Endodermal cell (in vitro differentiated cells): ENCODE data around the gene ELL2. TPM values are rescaled to one million over a fixed set of nuclear protein-coding genes. Genes with fewer than 3 reads are reported as not detected.

Experiments
- DNase-seq: peaks from one replicate; pipeline ENCODE4 v3.0.0-alpha.2; 2017
- H3K27ac ChIP-seq: 2 replicates; pipeline ENCODE4 v1.5.1; 2013; ENCODE audit warnings: mild to moderate bottlenecking, low read depth, low read length, moderate library complexity
- H3K27me3 ChIP-seq: 2 replicates; pipeline ENCODE4 v1.6.1; 2013; ENCODE audit warnings: mild to moderate bottlenecking, low read length, moderate library complexity; ENCODE audit not compliant: insufficient read depth, control insufficient read depth, poor library complexity, severe bottlenecking
- H3K36me3 ChIP-seq: 2 replicates; pipeline ENCODE4 v1.7.0; 2013; ENCODE audit warnings: mild to moderate bottlenecking, low read length, moderate library complexity; ENCODE audit not compliant: control insufficient read depth, insufficient read depth
- H3K4me1 ChIP-seq: one replicate; pipeline ENCODE4 v1.7.0; 2013; ENCODE audit warnings: low read length; ENCODE audit not compliant: control insufficient read depth, insufficient read depth
- H3K4me3 ChIP-seq: 2 replicates; pipeline ENCODE4 v1.5.1; 2013; ENCODE audit warnings: mild to moderate bottlenecking, low read length, moderate library complexity
- H3K9ac ChIP-seq: 2 replicates; pipeline ENCODE4 v1.6.1; 2013; ENCODE audit warnings: mild to moderate bottlenecking, low read length, moderate library complexity; ENCODE audit not compliant: poor library complexity, severe bottlenecking; ENCODE audit errors: extremely low read depth
- H3K9me3 ChIP-seq: 2 replicates; pipeline ENCODE4 v1.6.1; 2013; ENCODE audit warnings: mild to moderate bottlenecking, low read length, moderate library complexity; ENCODE audit not compliant: control insufficient read depth
- H3K27ac Mint-ChIP-seq: 2 replicates; pipeline ENCODE4 v1.8.0; 2020; ENCODE audit warnings: mixed read lengths
- H3K27me3 Mint-ChIP-seq: 2 replicates; pipeline ENCODE4 v1.8.0; 2021; ENCODE audit warnings: mild to moderate bottlenecking, mixed read lengths; ENCODE audit not compliant: insufficient read depth
- H3K36me3 Mint-ChIP-seq: 2 replicates; pipeline ENCODE4 v1.8.0; 2020; ENCODE audit warnings: low read depth, mixed read lengths
- H3K4me1 Mint-ChIP-seq: 2 replicates; pipeline ENCODE4 v1.8.0; 2020; ENCODE audit warnings: mixed read lengths
- H3K4me3 Mint-ChIP-seq: 2 replicates; pipeline ENCODE4 v1.8.0; 2020; ENCODE audit warnings: mild to moderate bottlenecking, moderate library complexity, mixed read lengths
- H3K9me3 Mint-ChIP-seq: 2 replicates; pipeline ENCODE4 v1.8.0; 2020; ENCODE audit warnings: mild to moderate bottlenecking, mixed read lengths
- CTCF ChIP-seq: fragments of 200-600 bp; sonication (generic); conservative IDR thresholded peaks from 2 replicates; pipeline ENCODE4 v1.5.0; 2021; ENCODE audit warnings: antibody characterized with exemption, mild to moderate bottlenecking
- WGBS, 2 experiments: methylation state at CpG; one replicate each; pipeline versions ENCODE4 v1.1.5 to v1.1.7; 2013; ENCODE audit warnings: missing lambda C conversion rate in 2 of 2, mixed read lengths in 1 of 2; ENCODE audit not compliant: insufficient coverage in 1 of 2, insufficient read length in 1 of 2; 5-methylcytosine and 5-hydroxymethylcytosine counted together
- total RNA-seq, 2 donors: library from RNA; stranded (reverse); fragmentation: NEBNext Ultra II Directional in 1 of 2; extraction: Animal tissue kit (Norgen Biotek cat#: 25700) in 1 of 2; gene quantifications; 2 replicates in 1 of 2; 3 replicates in 1 of 2; pipeline ENCODE4 v1.2.1, GENCODE V29; 2021

ELL2 gene
- total RNA-seq, 2 donors from 2014 or later = 28.6 to 44.1 TPM

GRCh38 chr5:95864456-95864855 is 97.2 kb downstream of the ELL2 start:
- peaks cover 20% of the 10 kb centered on the region for H3K4me1 ChIP-seq
- peak overlapping the region; percentile 20 for H3K4me3 ChIP-seq
- Mint-ChIP-seq H3K4me3 (no peak overlapping the region), H3K4me1 (peaks cover 48% of the 10 kb centered on the region), H3K36me3 (no peaks in the 10 kb centered on the region), H3K27me3 (no peaks in the 10 kb centered on the region), H3K27ac (no peak overlapping the region), H3K9me3 (no peaks in the 10 kb centered on the region)
- no peak for TF ChIP-seq CTCF
- no peaks in the 10 kb centered on the region for H3K9me3 ChIP-seq
- H3K36me3 ChIP-seq = no peaks in the 10 kb centered on the region
- no peak overlapping the region for H3K27ac ChIP-seq
- H3K27me3 ChIP-seq = no peaks in the 10 kb centered on the region
- no peak for DNase-seq
- WGBS, 2 experiments = 57% methylated on average over 1 of the region's 1 CpG; no CpG with 5 or more reads in 1 of the 2 experiments
- no peak overlapping the region for H3K9ac ChIP-seq

DNA sequence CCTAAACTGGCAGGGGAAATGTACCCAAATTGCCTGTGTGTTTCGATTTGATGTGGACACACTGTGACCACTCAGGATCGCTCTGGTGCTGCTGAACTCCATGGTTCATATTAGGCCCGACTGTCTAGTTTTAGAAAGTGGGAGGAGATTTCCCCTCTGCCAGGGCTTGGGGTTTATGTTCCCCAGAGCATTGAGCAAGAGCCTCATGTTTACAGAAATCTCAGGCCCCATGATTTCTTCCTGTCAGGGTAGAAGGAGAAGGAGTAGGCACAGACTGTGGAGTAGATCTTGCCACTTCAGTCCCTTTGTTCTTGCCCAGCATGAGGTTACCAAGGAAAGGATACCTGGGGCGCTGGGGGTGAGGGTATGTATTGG is 98.3 kb downstream of the ELL2 start:
- no peak overlapping the region for H3K9ac ChIP-seq
- no peaks in the 10 kb centered on the region for H3K9me3 ChIP-seq
- Mint-ChIP-seq H3K4me1 (peaks cover 58% of the 10 kb centered on the region), H3K27me3 (no peaks in the 10 kb centered on the region), H3K9me3 (no peaks in the 10 kb centered on the region), H3K4me3 (peak overlapping the region; percentile 27), H3K27ac (peak overlapping the region; percentile 87), H3K36me3 (no peaks in the 10 kb centered on the region)
- WGBS, 2 experiments = 76 to 100% methylated on average over 3 to 4 of the region's 4 CpGs
- H3K4me3 ChIP-seq = peak overlapping the region; percentile 21
- no peak overlapping the region for H3K27ac ChIP-seq
- no peaks in the 10 kb centered on the region for H3K27me3 ChIP-seq
- H3K4me1 ChIP-seq = peaks cover 20% of the 10 kb centered on the region
- no peaks in the 10 kb centered on the region for H3K36me3 ChIP-seq
- no peak for TF ChIP-seq CTCF
- DNase-seq = no peak

DNA sequence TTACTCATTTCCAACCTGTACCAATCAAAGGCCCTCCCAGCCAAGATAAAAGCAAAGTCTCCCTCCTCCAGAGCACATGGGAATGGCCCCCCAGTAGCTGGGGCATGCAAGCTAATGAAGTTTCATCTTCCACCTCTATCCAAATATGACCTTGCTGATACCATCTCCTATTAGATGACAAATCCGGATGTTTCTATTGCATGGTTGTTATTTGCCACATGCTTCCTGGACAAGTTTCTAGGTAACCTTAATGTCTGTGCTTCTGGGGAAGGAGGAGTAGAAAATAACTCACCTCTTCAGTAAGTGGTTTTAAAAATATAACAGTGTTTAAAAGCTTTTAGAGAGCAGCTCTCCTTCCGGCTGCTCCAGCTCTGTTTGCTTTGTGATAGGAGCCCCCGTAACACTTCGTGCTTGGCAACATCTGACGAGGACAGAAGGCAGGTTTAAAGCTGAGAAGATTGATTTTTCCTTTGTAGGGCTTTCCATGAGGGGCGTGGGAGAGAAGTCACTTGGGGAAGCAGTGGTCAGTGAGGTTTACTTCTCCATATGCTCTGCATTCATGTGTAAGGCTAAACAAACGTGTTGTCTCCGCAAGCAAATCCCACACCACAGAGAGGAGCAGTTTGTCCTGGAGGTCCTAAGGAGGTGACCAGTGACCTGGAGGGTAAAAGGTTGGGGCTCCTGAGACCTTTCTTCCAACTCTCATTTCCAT is 98.8 kb downstream of the ELL2 start:
- 71 to 82% methylated on average over 5 to 8 of the region's 8 CpGs for WGBS, 2 experiments
- Mint-ChIP-seq H3K27ac (peak overlapping the region; percentile 87), H3K4me3 (peak overlapping the region; percentile 27), H3K27me3 (no peaks in the 10 kb centered on the region), H3K36me3 (no peaks in the 10 kb centered on the region), H3K9me3 (no peaks in the 10 kb centered on the region), H3K4me1 (peaks cover 64% of the 10 kb centered on the region)
- Histone ChIP-seq H3K9ac (no peak overlapping the region), H3K4me3 (peak overlapping the region; percentile 21), H3K9me3 (no peaks in the 10 kb centered on the region), H3K27me3 (no peaks in the 10 kb centered on the region), H3K36me3 (no peaks in the 10 kb centered on the region), H3K27ac (no peak overlapping the region), H3K4me1 (peaks cover 20% of the 10 kb centered on the region)
- DNase-seq = no peak
- TF ChIP-seq CTCF = no peak
